GM12874 (cell line): ENCODE data around the gene KLHL21.

ENCODE experiments used
- TF ChIP-seq, protein P1 (sequence below): IDR thresholded peaks from 2 replicates; pipeline ENCODE4 v1.5.1; 2011; ENCODE audit warnings: low read depth, mild to moderate bottlenecking, control low read depth, low read length, moderate library complexity; ENCODE audit not compliant: insufficient read depth

Gene KLHL21

DNA sequence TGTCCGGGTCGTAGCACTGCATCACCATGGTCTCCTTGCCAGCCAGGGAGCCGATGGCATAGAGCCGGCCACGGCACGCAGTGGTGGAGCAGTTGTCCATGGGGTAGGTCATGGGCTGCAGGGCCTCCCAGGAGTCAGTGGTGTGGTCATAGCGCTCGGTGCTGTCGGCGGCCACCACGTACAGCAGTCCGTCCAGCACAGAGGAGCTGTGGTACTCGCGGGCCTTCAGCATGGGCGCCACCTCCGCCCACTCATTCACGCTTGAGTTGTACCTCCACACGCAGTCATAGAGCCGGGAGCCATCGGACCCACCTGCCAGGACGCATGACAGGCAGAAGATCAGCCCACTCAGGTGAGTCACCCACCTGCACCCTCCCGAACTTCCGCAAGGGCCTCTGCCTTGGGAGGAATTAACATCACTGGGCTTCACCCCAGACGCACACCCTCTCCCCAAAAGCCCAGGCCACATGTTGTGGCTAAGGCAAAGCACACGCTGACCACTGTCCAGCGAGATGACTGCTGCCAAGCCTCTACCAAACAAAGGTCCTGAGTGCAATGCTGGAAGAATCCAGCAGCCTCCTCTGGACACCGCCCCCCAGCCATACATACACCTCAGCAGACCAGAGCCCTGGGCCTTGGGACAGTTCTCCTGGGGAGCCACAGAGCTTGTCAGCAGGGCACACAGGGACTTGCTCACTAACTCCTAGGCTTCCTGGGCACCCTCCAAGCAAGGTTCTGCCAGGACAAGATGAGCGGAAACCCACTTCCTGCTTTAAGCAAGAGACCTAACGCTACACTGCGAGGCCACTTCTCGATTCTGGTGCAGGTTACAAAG, 3.3 kb downstream of the KLHL21 start:
- TF ChIP-seq, protein P1, sequence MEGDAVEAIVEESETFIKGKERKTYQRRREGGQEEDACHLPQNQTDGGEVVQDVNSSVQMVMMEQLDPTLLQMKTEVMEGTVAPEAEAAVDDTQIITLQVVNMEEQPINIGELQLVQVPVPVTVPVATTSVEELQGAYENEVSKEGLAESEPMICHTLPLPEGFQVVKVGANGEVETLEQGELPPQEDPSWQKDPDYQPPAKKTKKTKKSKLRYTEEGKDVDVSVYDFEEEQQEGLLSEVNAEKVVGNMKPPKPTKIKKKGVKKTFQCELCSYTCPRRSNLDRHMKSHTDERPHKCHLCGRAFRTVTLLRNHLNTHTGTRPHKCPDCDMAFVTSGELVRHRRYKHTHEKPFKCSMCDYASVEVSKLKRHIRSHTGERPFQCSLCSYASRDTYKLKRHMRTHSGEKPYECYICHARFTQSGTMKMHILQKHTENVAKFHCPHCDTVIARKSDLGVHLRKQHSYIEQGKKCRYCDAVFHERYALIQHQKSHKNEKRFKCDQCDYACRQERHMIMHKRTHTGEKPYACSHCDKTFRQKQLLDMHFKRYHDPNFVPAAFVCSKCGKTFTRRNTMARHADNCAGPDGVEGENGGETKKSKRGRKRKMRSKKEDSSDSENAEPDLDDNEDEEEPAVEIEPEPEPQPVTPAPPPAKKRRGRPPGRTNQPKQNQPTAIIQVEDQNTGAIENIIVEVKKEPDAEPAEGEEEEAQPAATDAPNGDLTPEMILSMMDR = no peak

GRCh38 chr1:6597777-6598131, 4.9 kb downstream of the KLHL21 start:
- TF ChIP-seq, protein P1 = no peak

GRCh38 chr1:6596886-6597776, 5.5 kb downstream of the KLHL21 start:
- TF ChIP-seq, protein P1 = no peak

DNA sequence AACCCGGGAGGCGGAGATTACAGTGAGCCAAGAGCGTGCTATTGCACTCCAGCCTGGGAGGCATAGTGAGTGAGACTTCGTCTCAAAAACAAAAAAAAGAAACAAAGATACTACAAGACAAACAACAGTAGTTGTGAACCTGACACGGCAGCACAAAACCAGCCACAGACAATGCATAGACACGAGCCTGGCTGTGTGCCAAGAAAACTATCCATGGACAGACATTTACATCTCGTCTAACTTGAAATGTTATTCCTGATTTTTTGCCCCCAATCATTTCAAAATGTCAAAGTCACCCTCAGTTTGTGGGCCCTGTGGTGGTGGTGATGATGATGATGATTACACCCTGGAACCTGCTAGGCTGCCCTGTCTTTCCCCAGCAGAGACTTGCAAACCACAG, 6.3 kb downstream of the KLHL21 start:
- TF ChIP-seq, protein P1 = no peak

GRCh38 chr1:6594977-6595740, 7.5 kb downstream of the KLHL21 start:
- TF ChIP-seq, protein P1 = no peak

GRCh38 chr1:6593810-6594209, 8.9 kb downstream of the KLHL21 start:
- TF ChIP-seq, protein P1 = no peak
